Endometrial microvascular endothelial cells (primary cell): ENCODE data around the gene ZNF366. TPM values are rescaled to one million over a fixed set of nuclear protein-coding genes. Genes with fewer than 3 reads are reported as not detected.

Source experiments
- in situ Hi-C: cut with HindIII; loops from 2 replicates; pipeline ENCODE4 v1.10.0; 2017; ENCODE audit warnings: low sequenced_read_pairs, low pct_unique_long_range_greater_than_20kb; ENCODE audit errors: inconsistent ontology term
- total RNA-seq: library from RNA; depleted of rRNA; stranded (reverse); fragments of >200 nt; gene quantifications from one replicate; pipeline ENCODE4 v1.2.3, GENCODE V29; 2015; ENCODE audit errors: inconsistent ontology term

Gene ZNF366, protein sequence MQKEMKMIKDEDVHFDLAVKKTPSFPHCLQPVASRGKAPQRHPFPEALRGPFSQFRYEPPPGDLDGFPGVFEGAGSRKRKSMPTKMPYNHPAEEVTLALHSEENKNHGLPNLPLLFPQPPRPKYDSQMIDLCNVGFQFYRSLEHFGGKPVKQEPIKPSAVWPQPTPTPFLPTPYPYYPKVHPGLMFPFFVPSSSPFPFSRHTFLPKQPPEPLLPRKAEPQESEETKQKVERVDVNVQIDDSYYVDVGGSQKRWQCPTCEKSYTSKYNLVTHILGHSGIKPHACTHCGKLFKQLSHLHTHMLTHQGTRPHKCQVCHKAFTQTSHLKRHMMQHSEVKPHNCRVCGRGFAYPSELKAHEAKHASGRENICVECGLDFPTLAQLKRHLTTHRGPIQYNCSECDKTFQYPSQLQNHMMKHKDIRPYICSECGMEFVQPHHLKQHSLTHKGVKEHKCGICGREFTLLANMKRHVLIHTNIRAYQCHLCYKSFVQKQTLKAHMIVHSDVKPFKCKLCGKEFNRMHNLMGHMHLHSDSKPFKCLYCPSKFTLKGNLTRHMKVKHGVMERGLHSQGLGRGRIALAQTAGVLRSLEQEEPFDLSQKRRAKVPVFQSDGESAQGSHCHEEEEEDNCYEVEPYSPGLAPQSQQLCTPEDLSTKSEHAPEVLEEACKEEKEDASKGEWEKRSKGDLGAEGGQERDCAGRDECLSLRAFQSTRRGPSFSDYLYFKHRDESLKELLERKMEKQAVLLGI
- 16.2 TPM for total RNA-seq

DNA sequence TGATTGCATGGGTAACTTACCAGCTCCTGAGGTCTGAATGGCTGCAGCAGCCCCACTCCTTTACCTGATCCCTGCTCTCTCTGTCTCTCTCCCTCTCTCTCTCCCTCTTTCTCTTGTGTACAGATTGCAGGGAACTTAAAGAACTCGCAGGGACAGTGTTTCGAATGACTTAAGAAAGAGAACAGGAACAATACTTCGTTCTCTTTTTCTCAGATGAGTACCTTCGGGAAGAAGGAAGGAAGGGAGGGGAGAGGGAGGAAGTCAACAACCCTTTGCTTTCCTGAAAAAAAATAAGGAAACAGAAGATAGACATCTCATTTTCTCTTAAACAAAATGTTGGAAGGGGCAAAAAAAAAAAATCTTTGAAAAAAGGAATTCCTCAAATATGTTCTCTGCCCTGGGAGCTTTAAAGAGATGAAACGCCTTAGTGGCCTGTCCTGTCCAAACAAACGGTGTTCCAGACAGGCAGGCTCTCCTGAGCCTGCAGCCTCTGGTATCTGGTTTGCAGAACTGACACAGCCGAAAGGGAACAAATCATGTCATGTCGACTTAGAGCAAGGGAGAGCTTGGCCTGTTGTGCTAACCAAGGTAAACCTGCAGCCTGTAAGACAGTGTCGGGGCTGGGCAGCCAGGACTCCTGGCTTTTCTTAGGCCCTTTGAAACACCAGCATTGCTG is at the start of gene ZNF366:
ZNF366 (minus strand) TSS at position 180 of the 676 bp plus-strand sequence. CDS start 45,914 bp downstream, outside the sequence.
- in situ Hi-C loops, result no loop called here

DNA sequence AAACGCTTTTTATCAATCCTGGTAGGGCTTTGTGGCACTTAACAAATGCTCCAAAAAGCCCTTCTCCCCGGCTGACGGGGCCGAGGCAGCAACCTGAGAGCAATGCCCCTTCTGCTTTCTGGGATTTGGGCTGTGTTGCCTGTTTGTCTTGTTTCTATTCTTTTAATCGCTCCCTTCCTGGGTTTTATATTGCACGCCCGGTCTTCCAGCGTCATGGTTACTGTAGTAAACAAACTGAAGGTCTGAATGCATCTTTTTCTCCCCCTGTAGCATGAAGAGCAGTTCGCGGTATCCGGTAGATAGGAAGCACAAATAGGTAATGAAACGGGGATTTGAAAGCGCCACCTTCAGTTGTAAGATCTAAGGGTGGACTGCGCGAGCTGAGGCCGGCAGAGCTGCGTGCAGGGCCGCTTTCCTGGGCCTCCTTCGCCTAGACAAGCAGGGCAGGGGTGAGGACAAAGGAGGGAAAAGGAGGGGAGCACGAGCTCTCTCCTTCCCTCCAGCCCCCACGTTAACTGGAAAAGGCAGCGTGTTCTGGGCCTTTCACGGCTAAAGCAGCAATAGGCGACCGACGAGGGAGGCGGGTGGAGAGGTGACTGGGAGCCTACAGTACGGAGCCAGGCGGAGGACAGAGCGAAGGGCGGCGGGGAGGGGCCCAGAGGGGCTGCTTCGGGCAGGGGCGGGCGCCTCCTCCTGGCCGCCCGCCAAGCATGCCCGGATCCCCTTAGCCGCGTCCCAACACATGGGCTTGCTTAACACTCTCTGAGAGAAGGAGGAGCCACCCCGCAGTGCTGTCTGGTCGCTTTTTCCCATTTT is 49.3 kb upstream of the ZNF366 start:
- in situ Hi-C loops, result no loop called here

DNA sequence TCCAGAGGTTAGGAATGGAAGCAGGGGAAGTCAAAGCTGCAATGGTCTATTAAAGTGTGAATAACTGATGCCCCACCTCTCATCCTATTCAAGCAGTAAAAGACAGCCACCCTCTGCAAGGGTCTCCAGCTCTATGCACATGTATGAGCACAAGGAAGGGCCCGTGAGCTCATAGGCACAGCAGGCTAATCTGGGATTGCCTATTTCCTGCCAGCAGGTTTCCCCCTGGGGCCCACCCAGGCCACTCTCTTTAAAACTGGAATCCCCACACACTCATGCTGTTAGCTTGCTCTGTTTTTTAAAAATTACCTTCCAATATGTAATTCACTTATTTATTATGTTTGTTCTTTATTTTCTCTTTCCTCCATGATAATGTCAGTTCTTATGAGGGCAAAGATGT is 48.7 kb upstream of the ZNF366 start:
- in situ Hi-C loops, result no loop called here

DNA sequence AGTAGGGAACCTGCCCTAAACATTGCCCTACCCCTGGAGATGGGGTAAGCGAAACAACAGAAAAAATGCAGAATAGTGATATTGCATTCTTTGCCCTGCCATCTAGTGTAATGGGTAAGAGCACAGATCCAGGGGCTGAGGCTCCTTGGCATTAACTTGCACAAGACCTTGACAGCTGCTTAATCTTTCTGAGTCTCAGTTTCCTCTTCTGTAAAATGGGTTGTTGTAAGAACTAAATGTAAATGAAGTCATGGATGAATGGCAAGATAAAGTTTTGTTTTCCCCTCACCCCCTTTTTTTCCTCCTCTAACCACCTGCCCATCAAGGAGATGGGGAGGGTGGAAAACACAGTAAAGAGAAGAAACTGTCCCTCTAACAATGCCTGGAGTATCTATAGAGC is 47.7 kb upstream of the ZNF366 start:
- in situ Hi-C loops, result no loop called here

DNA sequence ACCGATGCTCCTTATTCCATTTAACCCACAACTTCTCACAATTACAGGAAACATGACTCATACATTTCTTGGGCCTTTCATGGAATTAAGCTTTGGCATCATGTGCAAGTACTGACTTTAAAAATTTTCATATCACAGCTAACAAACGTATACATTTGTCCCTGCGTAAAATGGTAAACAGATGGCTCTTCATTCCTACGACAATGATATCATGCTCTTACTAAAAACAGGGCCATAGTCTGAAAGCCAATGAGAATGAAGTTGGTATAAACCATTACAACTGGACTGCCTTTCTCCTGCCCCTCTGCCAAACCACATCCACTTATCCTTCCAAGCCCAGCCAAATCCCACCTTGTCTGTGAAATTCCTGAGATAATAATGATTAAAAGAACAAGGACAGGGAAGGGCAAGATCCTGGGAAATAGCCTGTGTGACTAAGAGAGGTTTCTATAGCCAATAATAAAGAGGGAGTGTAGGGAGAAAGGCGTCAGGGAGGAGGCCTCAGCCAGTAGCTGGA is 44.9 kb upstream of the ZNF366 start:
- in situ Hi-C loops, result no loop called here

DNA sequence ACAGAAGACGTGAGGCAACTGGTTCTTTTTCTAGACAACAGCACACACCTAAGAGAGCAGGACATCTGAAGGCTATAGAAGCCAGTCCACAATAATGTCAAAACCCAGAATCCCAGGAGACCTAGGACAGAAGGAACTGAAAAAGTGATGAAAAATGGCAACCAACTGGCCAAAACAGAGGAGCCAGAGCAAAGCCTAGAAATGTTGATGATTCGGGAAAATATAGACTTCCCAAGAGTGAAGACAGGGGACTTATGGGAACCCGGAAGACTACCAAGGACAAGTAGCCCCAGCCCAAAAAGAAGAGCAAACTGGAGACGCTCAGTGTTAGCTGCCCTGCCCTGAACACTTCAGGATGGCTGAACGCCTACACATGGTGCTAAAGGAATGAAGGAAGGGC is 43.4 kb upstream of the ZNF366 start:
- in situ Hi-C loops, result no loop called here

DNA sequence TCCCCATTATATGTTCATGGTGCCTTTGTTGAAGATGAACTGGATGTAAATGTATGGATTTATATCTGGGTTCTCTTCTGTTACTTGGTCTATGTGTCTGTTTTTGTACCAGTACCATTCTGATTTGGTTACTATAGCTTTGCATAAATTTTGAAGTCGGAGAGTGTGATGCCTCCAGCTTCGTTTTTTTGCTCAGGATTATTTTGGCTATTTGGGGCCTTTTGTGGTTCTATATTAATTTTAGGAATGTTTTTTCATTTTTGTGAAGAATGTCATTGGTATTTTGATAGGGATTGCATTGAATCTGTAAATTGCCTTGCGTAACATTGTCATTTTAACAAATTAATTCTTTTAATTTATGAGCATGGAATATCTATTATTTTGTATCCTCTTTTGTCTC is 36.6 kb upstream of the ZNF366 start:
- in situ Hi-C loops, result no loop called here

DNA sequence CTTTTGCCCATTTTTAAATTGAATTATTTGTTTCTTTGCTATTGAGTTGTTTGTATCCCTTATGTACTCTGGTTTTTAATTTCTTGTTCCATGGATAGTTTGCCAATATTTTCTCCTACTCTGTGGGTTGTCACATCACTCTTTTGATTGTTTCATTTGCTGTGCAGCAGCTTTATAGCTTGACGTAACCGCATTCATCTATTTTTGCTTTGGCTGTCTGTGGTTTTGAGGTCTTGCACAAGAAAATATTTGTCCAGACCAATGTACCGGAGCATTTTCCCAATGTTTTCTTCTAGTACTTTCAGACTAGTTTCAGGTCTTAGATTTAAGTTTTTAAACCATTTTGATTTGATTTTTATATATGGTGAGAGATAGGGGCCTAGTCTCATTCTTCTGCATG is 36.2 kb upstream of the ZNF366 start:
- in situ Hi-C loops, result no loop called here

DNA sequence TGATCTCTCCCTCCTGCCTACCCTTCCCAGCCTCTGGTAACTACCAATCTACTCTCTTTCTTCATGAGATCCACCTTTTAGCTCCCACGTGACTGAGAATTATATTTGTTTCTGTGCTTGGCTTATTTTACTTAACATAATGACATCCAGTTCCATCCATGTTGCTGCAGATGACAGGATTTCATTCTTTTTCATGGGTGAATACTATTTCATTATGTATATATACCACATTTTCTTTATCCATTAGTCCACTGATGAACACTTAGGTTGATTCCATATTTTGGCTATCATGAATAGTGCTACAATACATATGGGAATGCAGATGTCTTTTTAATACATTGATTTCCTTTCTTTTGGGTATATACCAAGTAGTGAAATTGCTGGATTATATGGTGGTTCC is 35.5 kb upstream of the ZNF366 start:
- in situ Hi-C loops, result no loop called here

DNA sequence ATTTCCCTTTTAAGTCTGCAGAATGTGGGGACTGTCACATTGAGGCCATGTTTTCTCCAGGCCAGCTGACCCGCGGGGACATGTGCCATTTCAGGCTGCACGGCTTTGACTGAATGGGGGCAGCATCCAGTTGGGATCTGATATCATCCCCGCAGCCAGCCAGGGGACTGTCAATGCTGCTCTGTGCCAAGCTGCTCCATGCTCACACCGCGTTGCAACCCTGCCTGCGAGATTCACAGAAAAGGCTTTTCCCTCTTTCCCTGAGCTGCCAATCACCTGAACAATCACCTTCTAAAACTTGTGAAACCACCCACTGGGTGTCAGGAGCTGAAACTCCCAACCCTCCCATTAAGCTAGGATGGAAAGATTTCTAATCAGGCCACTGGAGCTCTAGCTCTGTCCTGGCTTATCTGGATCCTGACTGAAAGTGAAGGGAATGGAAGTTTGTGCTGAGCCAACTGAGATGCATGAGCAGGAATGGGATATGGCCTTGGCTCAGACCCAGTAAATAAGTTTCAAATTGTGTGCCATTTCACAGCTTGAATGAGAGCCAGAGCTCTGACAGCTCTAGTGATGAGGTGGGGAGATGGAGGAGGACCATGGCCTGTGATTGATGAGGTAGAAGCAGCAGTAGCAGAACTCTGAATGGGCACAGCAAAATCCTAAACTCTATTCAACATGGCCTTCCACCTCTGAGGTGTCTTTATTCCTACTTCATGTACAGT is 34.5 kb upstream of the ZNF366 start:
- in situ Hi-C loops, result no loop called here

DNA sequence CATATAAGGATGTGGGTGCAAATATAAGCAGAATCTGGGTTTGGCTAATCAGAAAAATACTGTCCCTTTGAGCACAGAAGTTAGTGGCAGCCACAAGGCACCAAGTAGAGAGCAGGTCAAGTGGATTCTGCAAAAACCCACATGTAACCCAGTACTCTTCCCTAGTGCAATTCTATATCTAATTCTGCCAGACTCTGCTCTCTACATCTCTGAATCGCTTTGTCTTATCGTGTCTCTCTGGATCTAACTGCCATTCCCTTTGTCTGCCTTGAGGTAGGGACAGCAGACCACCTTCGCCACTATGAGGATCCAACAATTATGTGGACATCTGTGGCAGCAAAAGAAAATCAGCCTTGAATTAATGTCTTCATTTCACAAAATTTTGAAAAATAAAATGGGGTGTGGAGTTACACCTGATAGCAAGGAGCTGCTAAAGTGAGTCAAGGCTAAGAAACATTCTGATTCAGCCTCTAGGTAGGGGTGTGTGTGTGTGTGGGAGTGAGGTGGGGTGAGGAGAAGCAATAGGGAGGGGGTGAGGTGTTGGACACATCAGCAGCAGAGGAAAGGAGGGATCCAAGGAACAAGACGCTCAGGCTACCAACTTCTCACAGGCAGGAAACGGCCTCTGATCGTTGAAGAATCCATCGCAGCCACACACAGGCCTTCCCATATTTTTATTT is 33.7 kb upstream of the ZNF366 start:
- in situ Hi-C loops, result no loop called here

DNA sequence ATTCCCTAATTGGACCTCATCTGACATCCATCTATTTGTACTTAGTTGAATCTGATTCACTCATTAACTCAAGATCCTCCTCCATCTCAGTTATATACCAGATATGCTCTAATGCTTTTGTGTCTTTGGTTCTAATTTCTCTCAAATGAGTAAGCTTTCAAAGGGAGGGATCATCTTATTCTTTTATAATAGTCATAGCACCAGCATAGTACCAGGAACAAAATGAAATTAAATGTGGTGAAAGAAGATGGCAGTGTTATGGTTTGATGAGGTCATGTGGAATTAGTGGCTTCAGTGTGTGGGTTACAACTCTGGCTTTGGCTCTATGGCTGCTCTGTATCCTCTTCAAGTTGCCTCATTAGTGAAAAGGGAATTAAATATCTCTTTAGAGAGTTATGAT is 32.5 kb upstream of the ZNF366 start:
- in situ Hi-C loops, result no loop called here

DNA sequence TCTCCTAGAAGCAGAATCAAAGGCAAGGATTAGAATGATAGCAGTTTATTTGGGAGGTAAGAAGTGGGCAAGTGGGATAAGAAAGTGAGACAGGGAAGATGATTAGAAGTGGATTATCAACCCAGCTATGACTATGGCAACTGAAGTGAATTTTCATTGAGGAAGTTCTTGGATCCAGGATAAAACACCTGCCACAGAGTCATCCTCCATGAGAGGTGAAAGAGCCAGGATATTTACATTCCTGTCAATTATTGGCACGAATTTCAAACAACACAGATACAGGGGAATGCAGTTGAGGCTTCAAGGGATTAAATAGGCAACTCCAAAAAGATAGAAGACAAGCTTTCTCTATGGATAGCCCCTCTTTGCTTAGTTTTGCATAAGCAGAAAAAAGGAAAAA is 31.8 kb upstream of the ZNF366 start:
- in situ Hi-C loops, result no loop called here

DNA sequence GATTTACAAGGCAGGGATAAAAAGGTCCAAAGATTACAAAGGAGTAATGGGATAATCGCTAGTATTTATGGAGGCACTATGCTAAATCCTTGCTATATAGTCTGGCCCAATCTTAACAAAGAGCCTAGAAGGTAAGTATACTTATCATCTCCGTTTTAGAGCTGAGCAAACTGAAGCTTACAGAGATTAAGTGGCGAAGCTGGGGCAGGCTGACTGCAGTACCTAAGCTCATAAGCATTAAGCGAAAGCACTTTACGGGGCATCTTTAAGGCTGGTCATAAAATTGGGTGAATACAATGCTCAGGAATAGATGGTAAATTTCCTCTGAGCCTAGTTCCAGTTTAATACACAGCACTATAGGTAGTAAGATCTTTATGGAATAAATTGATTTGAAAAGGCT is 30.0 kb upstream of the ZNF366 start:
- in situ Hi-C loops, result no loop called here

DNA sequence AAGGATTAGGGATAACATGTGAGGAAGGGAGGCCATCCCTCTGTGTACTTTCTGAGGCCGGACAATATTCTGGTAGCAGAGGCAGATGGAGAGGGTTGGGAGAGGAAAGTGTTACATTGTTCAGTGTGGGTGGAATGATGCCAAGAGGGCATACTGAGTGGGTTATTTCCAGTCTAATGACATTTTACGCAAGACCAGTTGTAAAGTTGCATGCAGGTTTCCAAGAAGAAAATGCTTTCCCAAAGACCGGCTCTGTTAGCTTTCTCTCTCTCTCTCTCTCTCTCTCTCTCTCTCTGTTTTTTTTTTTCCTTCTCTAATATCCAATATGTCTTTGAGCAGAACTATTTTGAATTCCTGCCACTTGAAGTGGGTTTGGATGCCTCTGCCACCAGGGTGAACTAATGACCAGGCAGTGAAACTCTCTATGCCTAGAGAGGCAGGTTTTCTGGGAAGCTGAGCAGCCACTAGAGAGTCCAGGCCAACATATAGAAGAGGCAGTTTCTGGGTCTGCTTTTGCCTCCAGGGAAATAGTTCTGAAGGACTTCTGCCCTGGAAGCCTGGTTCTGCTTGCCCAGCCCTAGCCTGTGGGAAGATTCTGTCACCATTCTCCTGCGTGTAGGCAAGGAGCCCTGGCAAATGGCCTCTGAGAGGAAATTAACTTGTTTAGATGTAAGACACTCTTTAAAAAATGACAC is 24.4 kb upstream of the ZNF366 start:
- in situ Hi-C loops, result no loop called here

DNA sequence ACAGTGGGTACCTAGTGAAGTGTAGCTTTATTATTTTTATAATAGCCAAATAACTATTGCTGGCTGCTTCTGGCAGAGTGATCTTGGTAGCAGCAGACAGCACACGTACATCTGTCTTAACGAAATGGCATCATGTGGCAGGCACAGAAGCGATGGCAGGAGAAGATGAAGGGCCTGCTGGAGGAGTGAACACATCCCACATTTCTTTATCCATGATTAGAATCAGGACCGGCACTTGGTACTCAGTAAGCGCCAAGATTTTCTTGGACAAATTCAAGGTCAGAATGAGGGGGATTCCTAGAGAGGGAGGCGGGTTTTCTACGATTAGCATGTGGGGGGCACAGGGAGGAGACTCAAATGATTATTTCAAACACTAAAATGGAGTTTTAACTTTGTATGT is 23.0 kb upstream of the ZNF366 start:
- in situ Hi-C loops, result no loop called here

DNA sequence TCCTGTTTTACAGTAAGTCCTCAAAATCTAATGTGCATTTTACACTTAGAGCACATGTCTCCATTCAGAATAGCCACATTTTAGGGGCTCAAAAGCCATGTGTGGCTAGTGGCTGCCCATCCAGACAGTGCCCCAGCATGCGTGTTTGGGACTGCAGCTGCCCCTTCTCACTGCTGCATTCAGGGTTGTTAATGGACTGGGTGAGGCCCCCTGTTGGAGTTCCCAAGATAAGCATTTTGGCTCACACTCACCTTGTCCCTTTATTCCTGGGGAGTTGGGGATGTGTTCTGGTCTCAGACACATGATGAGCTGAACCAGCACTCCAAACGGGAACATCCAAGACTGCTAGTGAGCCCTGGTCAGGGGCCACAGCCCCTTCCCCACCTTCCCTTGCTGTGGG is 22.2 kb upstream of the ZNF366 start:
- in situ Hi-C loops, result no loop called here
